Activated effector memory CD4-positive, alpha-beta T cell treated with Interleukin-2 at 50 U/mL for 16 hours (primary cell): ENCODE data around the gene GABPA.

Experiments used
- DNase-seq: peaks from one replicate; pipeline ENCODE4 v3.0.0-alpha.2; 2020

The GABPA gene

GRCh38 chr21:25813917-25814316 lies 79.1 kb downstream of the GABPA start:
- DNase-seq: no peak

GRCh38 chr21:25818121-25818520 lies 83.3 kb downstream of the GABPA start:
- DNase-seq: no peak

- no peak for DNase-seq
These were observed 83.8 kb downstream of the GABPA start for GRCh38 chr21:25818551-25818950.
